Spleen (tissue), 11 donors: ENCODE measurements around the gene SPACDR. TPM values are rescaled to one million over a fixed set of nuclear protein-coding genes. Genes with fewer than 3 reads are reported as not detected.

ENCODE experiments used
- DNase-seq: peaks from one replicate; pipeline ENCODE4 v3.0.0-alpha.2; 2020
- H3K27ac ChIP-seq, 8 donors: fragments of 200-600 bp; sonication (generic) in 7 of 8; 1 replicate in 4 of 8; 2 replicates in 4 of 8; pipeline versions ENCODE4 v1.5.0 to v1.8.0; 2016 to 2021; ENCODE audit warnings: inconsistent platforms in 4 of 8, mild to moderate bottlenecking in 4 of 8, moderate library complexity in 1 of 8
- H3K27me3 ChIP-seq, 7 donors: fragments of 200-600 bp; sonication (generic) in 6 of 7; replicated peaks in 1 of 7; 1 replicate in 4 of 7; 2 replicates in 3 of 7; pipeline versions ENCODE4 v1.5.0 to v1.8.0; 2016 to 2021; ENCODE audit warnings: inconsistent platforms in 3 of 7, mild to moderate bottlenecking in 1 of 7
- H3K36me3 ChIP-seq, 6 donors: fragments of 200-600 bp; sonication (generic) in 5 of 6; 1 replicate in 4 of 6; 2 replicates in 2 of 6; pipeline versions ENCODE4 v1.5.0 to v1.8.0; 2016 to 2021; ENCODE audit warnings: inconsistent platforms in 2 of 6
- H3K4me1 ChIP-seq, 6 donors: fragments of 200-600 bp; sonication (generic) in 5 of 6; 1 replicate in 3 of 6; 2 replicates in 3 of 6; pipeline versions ENCODE4 v1.5.0 to v1.8.0; 2016 to 2021; ENCODE audit warnings: inconsistent platforms in 3 of 6
- H3K4me3 ChIP-seq, 8 donors: fragments of 200-600 bp; sonication (generic) in 7 of 8; 1 replicate in 4 of 8; 2 replicates in 4 of 8; pipeline versions ENCODE4 v1.5.0 to v1.8.0; 2016 to 2021; ENCODE audit warnings: inconsistent platforms in 4 of 8, mild to moderate bottlenecking in 4 of 8, moderate library complexity in 2 of 8
- H3K9me3 ChIP-seq, 8 donors: fragments of 200-600 bp; sonication (generic) in 7 of 8; 1 replicate in 4 of 8; 2 replicates in 4 of 8; pipeline versions ENCODE4 v1.5.0 to v1.8.0; 2016 to 2021; ENCODE audit warnings: inconsistent platforms in 4 of 8
- CTCF ChIP-seq, 11 experiments: fragments of 200-600 bp in 7 of 11; fragments of 450-650 bp in 4 of 11; sonication (generic) in 4 of 11; IDR thresholded peaks in 8 of 11; conservative IDR thresholded peaks in 3 of 11; 1 replicate in 7 of 11; 2 replicates in 4 of 11; pipeline versions ENCODE4 v1.4.0 to v1.8.0; 2016 to 2021; ENCODE audit warnings: antibody characterized with exemption in 11 of 11, inconsistent platforms in 4 of 11, mild to moderate bottlenecking in 1 of 11
- POLR2A ChIP-seq, 3 donors: fragments of 450-650 bp; IDR thresholded peaks; one replicate each; pipeline ENCODE4 v1.5.1; 2017; ENCODE audit warnings: antibody characterized with exemption in 3 of 3, mild to moderate bottlenecking in 1 of 3
- POLR2AphosphoS5 ChIP-seq, 3 donors: sonication (generic); formaldehyde crosslinking; IDR thresholded peaks; one replicate each; pipeline ENCODE4 v1.5.1; 2017; ENCODE audit warnings: antibody characterized with exemption in 3 of 3
- WGBS, 5 donors: extraction: QIAGEN DNeasy Blood & Tissue Kit in 3 of 5; methylation state at CpG; one replicate each; pipeline versions ENCODE4 v1.1.5 to v1.1.7; 2013 to 2018; 5-methylcytosine and 5-hydroxymethylcytosine counted together
- intact Hi-C: fragments of 100-400 bp; cut with DNase I; formaldehyde crosslinking; loops from one replicate; pipeline ENCODE4 v1.15.0; 2023; ENCODE audit warnings: low total_unique reads
- polyA plus RNA-seq, 3 donors: library from polyadenylated mRNA; stranded (reverse); fragments of 200-250 nt; gene quantifications; one replicate each; pipeline ENCODE4 v1.2.1, GENCODE V29; 2013
- total RNA-seq, 7 donors: library from RNA; depleted of rRNA in 3 of 7; stranded (reverse); fragments of >200 nt in 3 of 7; fragmentation: NEBNext Ultra II Directional in 4 of 7; extraction: Animal tissue kit (Norgen Biotek cat#: 25700) in 4 of 7; gene quantifications; one replicate each; pipeline versions ENCODE4 v1.1.0 to v1.2.1, GENCODE V29; 2016 to 2021
- donor health status: healthy with polysubstance abuse.
- donor health status: DM: no; HTN: no; CAD: no; lungs with moderate emphysema.
- donor health status: DM: no; HTN: no; CAD: no.
- donor health status: Bipolar disorder and iron deficiency.
- donor health status: healthy.
- donor health status: DM: no; HTN: no; CAD: no.
- donor health status: DM: yes; HTN: yes; CAD: no.

Gene SPACDR
- total and polyA plus RNA-seq, 10 donors, result 0.65 to 4.6 (median 1.7) TPM; not detected in 2

- intact Hi-C loops, result no loop called here
Measured at GRCh38 chr7:100429637-100430492, 34.2 kb downstream of the SPACDR start, which contains the start of gene MEPCE. Gene MEPCE (plus strand): TSS chr7:100429831. CDS start chr7:100430019, 188 bp downstream.

GRCh38 chr7:100428967-100429636, 35.0 kb downstream of the SPACDR start:
- Histone ChIP-seq H3K9me3 (no peaks in the 10 kb centered on the region), H3K4me3 (peak overlapping the region; percentile 67 to 97 (median 79)), H3K27me3 (no peaks in the 10 kb centered on the region), H3K27ac (peak overlapping the region; percentile 99 to 100 (median 100)), H3K36me3 (peaks cover 2 to 34% (median 16%) of the 10 kb centered on the region in 6 donors), H3K4me1 (peaks cover 34 to 50% (median 45%) of the 10 kb centered on the region in 6 donors)
- intact Hi-C loops, result no loop called here
- WGBS, 5 donors, result 0 to 1% (median 0%) methylated on average over 38 to 40 of the region's 40 CpGs
- DNase-seq, result peak; percentile 100
- TF ChIP-seq POLR2AphosphoS5 (IDR thresholded peaks at IDR 0.05) (peak in 2 of 3 donors; percentile 94 to 99), CTCF (IDR thresholded peaks at IDR 0.05 in 8 of 11, conservative IDR thresholded peaks at IDR 0.05 in 3 of 11) (peak; percentile 43 to 76 (median 64)), POLR2A (IDR thresholded peaks at IDR 0.05) (peak; percentile 41 to 88 (median 74))

More at GRCh38 chr7:100429637-100430492, 34.2 kb downstream of the SPACDR start, which contains the start of gene MEPCE:
- H3K9me3 ChIP-seq, result no peaks in the 10 kb centered on the region
- H3K4me3 ChIP-seq, result peak within 1 kb of the TSS; percentile 67 to 97 (median 79)
- peaks cover 39 to 58% (median 53%) of the 10 kb centered on the region in 6 donors for H3K4me1 ChIP-seq
- peaks cover 2 to 42% (median 23%) of the 10 kb centered on the region in 6 donors for H3K36me3 ChIP-seq
- TF ChIP-seq POLR2A (IDR thresholded peaks at IDR 0.05) (peak in 2 of 3 donors; percentile 26 to 28), CTCF (IDR thresholded peaks at IDR 0.05 in 8 of 11, conservative IDR thresholded peaks at IDR 0.05 in 3 of 11) (no peak), POLR2AphosphoS5 (IDR thresholded peaks at IDR 0.05) (peak in 2 of 3 donors; percentile 83 to 94)
- DNase-seq, result peak; percentile 98
- no peaks in the 10 kb centered on the region for H3K27me3 ChIP-seq
- 0 to 1% (median 0%) methylated on average over 40 to 95 of the region's 95 CpGs for WGBS, 5 donors
- peak within 1 kb of the TSS; percentile 99 to 100 (median 100) for H3K27ac ChIP-seq

GRCh38 chr7:100428199-100428966, 35.7 kb downstream of the SPACDR start, which contains the start of gene ZCWPW1:
Gene ZCWPW1 (minus strand): TSS chr7:100428703. CDS start chr7:100420649, 8,054 bp downstream.
- peaks cover 28 to 50% (median 38%) of the 10 kb centered on the region in 6 donors for H3K4me1 ChIP-seq
- TF ChIP-seq POLR2A (IDR thresholded peaks at IDR 0.05) (peak; percentile 99 to 100 (median 100)), CTCF (IDR thresholded peaks at IDR 0.05 in 8 of 11, conservative IDR thresholded peaks at IDR 0.05 in 3 of 11) (peak in 1 of 11 experiments; percentile 6), POLR2AphosphoS5 (IDR thresholded peaks at IDR 0.05) (peak; percentile 100)
- H3K9me3 ChIP-seq, result no peaks in the 10 kb centered on the region
- intact Hi-C loops, result no loop called here
- no peaks in the 10 kb centered on the region for H3K27me3 ChIP-seq
- peak within 1 kb of the TSS; percentile 99 to 100 (median 100) for H3K27ac ChIP-seq
- peak within 1 kb of the TSS; percentile 67 to 97 (median 79) for H3K4me3 ChIP-seq
- peaks cover 0 to 27% (median 9%) of the 10 kb centered on the region in 6 donors for H3K36me3 ChIP-seq
- DNase-seq, result peak; percentile 100
- WGBS, 5 donors, result 0 to 1% (median 1%) methylated on average over 66 of the region's 66 CpGs
